Vagina (tissue), 2 donors: ENCODE results near the gene LEKR1.

Experiments used
- CTCF ChIP-seq, 3 experiments: fragments of 450-650 bp in 2 of 3; fragments of 200-600 bp in 1 of 3; sonication (generic) in 1 of 3; IDR thresholded peaks; one replicate each; pipeline ENCODE4 v1.5.1; 2017 to 2019; ENCODE audit warnings: antibody characterized with exemption in 3 of 3, mild to moderate bottlenecking in 2 of 3, moderate library complexity in 2 of 3
- POLR2A ChIP-seq, 2 donors: fragments of 450-650 bp; IDR thresholded peaks; one replicate each; pipeline ENCODE4 v1.6.1; 2017; ENCODE audit warnings: antibody characterized with exemption in 2 of 2, mild to moderate bottlenecking in 2 of 2, moderate library complexity in 2 of 2
- POLR2AphosphoS5 ChIP-seq, 2 donors: sonication (generic); formaldehyde crosslinking; IDR thresholded peaks; one replicate each; pipeline ENCODE4 v1.9.0; 2017; ENCODE audit warnings: antibody characterized with exemption in 2 of 2, mild to moderate bottlenecking in 2 of 2, low read depth in 1 of 2; ENCODE audit not compliant: insufficient read depth in 1 of 2

DNA sequence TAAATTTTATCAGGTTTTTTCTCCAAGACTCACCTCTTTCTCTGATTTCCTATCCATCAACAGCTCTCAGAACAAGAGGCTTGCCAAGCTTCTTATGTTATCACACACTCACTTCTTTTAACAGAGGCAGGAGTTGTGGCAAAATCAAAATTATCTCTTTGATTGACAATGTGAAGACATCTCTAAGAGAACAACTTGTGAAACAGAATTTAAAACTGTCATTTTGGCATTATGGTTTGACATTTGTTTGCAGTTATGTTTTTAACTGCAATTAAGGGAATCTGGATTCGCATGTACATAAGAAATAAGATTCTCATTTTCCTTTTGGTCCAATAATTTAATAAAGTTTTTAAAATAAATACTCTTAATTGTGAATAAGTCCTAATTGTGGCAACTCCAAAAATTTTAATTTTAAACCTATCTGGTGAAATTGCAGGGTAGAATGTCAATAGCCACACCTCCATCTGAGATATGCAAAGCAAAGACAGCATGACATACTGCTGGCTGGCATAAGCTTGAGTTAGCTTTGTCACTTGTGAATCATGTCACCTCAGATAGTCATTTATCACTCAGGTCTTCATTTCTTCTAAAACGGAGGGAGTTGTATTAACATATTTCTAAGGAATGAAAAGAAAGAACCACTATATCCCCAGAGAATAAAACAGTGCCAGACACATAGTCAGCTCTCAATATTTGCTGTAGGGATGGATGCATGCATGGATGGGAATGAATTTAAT lies 175.2 kb downstream of the LEKR1 start:
- TF ChIP-seq CTCF (IDR thresholded peaks at IDR 0.05) (no peak), POLR2A (IDR thresholded peaks at IDR 0.05) (no peak), POLR2AphosphoS5 (IDR thresholded peaks at IDR 0.05; ENCODE audit: insufficient read depth in 1 of 2, low read depth in 1 of 2) (no peak)
